ENCODE results near the gene RPL29.

Gene RPL29

DNA sequence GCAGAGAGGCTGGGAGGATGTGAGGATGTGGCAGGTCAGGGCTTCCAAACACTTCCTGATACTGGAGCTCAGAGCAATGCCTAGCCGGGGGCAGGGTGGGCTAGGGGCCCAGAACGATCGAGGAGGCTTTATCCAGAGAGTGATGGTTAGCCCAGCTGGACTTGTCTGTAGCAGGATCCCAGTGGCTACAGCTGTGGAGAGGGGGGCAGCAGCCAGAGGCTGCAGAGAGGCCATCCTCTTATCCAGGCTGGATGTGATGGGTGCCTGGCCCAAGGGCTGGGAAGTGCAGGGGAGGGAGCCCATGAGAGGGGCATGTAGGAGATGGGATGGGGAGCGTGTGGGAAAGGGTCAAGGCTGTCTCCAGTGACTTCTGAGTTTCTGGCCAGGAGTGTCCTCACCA lies 48.9 kb downstream of the RPL29 start:
- TF ChIP-seq FOXP2 (optimal IDR thresholded peaks at IDR 0.05; ENCODE audit: control extremely low read depth, extremely low read length, insufficient read depth), result no peak
- TF ChIP-seq EZH2 (IDR thresholded peaks at IDR 0.05), result no peak
- no peak for TF ChIP-seq POLR2AphosphoS5 (IDR thresholded peaks at IDR 0.05; ENCODE audit: borderline replicate concordance, low read depth, low read length)
- no peaks in the 10 kb centered on the region for H3K36me3 ChIP-seq (ENCODE audit: insufficient read depth, low read length)
- no peak overlapping the region for H3K4me3 ChIP-seq
- no peak overlapping the region for H3K9ac ChIP-seq (ENCODE audit: insufficient read length)
- no peak for DNase-seq (ENCODE audit: low read depth, low spot score)
- H3K9me3 ChIP-seq (ENCODE audit: low read depth, low read length), result no peaks in the 10 kb centered on the region
- H3K27ac ChIP-seq, result no peak overlapping the region

DNA sequence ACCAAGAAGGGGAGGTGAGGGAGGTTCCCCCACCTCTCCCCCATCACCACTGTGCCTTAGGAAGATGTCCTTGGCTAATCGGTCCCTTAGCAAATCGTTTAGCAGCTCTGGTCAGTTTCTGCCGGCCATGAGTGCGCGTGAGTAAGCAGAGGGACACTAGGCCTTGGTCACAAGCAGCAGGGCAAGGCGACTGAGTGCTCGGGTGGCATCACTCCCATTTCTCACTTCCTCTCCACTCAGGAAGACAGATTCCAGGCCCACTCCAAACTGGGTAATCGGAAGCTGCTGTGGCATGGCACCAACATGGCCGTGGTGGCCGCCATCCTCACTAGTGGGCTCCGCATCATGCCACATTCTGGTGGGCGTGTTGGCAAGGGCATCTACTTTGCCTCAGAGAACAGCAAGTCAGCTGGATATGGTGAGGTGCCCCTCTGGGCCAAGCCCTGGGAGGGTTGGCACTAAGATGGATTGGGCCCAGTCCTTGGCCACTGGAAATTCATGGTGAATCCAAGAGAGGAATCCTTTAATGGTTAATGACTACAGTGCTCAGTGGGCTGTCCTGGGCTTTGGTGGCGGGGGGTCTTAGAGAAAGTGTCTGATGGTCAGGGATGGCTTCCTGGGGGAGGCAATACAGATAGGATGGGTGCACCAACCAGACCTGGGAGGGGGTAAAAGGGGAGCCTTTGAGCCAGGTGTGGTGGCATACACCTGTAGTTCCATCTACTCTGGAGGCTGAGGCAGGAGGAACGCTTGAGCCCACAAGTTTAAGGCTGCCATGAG lies 49.6 kb downstream of the RPL29 start:
- H3K4me3 ChIP-seq, result no peak overlapping the region
- no peaks in the 10 kb centered on the region for H3K9me3 ChIP-seq (ENCODE audit: low read depth, low read length)
- TF ChIP-seq FOXP2 (optimal IDR thresholded peaks at IDR 0.05; ENCODE audit: control extremely low read depth, extremely low read length, insufficient read depth) (no peak), EZH2 (IDR thresholded peaks at IDR 0.05) (no peak), POLR2AphosphoS5 (IDR thresholded peaks at IDR 0.05; ENCODE audit: borderline replicate concordance, low read depth, low read length) (no peak)
- H3K36me3 ChIP-seq (ENCODE audit: insufficient read depth, low read length), result no peaks in the 10 kb centered on the region
- H3K9ac ChIP-seq (ENCODE audit: insufficient read length), result no peak overlapping the region
- no peak for DNase-seq (ENCODE audit: low read depth, low spot score)
- H3K27ac ChIP-seq, result no peak overlapping the region

- DNase-seq (ENCODE audit: low read depth, low spot score), result no peak
- no peaks in the 10 kb centered on the region for H3K36me3 ChIP-seq (ENCODE audit: insufficient read depth, low read length)
- no peak overlapping the region for H3K4me3 ChIP-seq
- no peak overlapping the region for H3K27ac ChIP-seq
- H3K9me3 ChIP-seq (ENCODE audit: low read depth, low read length), result no peaks in the 10 kb centered on the region
- H3K9ac ChIP-seq (ENCODE audit: insufficient read length), result no peak overlapping the region
- no peak for TF ChIP-seq EZH2 (IDR thresholded peaks at IDR 0.05)
Measured at GRCh38 chr3:51945031-51945840, 50.5 kb downstream of the RPL29 start.

DNA sequence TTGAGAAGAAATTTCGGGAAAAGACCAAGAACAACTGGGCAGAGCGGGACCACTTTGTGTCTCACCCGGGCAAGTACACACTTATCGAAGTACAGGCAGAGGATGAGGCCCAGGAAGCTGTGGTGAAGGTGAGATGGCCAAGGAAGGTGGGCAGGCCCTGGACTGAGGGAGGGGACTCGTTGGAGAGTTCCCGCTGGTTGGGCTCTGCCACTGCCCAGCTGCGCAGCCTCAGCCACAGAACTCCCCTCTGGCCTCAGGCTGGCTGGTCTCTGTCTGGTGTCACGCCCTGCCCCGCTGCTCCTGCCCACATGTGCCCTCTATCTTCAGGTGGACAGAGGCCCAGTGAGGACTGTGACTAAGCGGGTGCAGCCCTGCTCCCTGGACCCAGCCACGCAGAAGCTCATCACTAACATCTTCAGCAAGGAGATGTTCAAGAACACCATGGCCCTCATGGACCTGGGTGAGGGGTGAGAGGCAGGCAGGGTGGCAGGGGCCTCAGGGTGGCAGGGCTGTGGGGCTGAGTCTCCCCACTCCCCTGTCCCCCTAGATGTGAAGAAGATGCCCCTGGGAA lies 51.2 kb downstream of the RPL29 start:
- no peak for TF ChIP-seq POLR2AphosphoS5 (IDR thresholded peaks at IDR 0.05; ENCODE audit: borderline replicate concordance, low read depth, low read length)
- TF ChIP-seq EZH2 (IDR thresholded peaks at IDR 0.05), result no peak
- TF ChIP-seq FOXP2 (optimal IDR thresholded peaks at IDR 0.05; ENCODE audit: control extremely low read depth, extremely low read length, insufficient read depth), result no peak
- H3K27ac ChIP-seq, result no peak overlapping the region
- H3K36me3 ChIP-seq (ENCODE audit: insufficient read depth, low read length), result no peaks in the 10 kb centered on the region
- no peaks in the 10 kb centered on the region for H3K9me3 ChIP-seq (ENCODE audit: low read depth, low read length)
- DNase-seq (ENCODE audit: low read depth, low spot score), result no peak
- no peak overlapping the region for H3K9ac ChIP-seq (ENCODE audit: insufficient read length)
- no peak overlapping the region for H3K4me3 ChIP-seq
